GM18511 (cell line): ENCODE measurements around the gene KRTAP16-1.

Experiments
- ATAC-seq: cut with Tn5 transposase; IDR thresholded peaks from one replicate; pipeline ENCODE4 v1.9.1; 2021; ENCODE audit warnings: mild to moderate bottlenecking, moderate library complexity; ENCODE audit not compliant: unreplicated experiment

Gene KRTAP16-1

GRCh38 chr17:41331606-41332005 lies 22.5 kb upstream of the KRTAP16-1 start:
- no peak for ATAC-seq

GRCh38 chr17:41329279-41329948 lies 20.3 kb upstream of the KRTAP16-1 start:
- no peak for ATAC-seq

- no peak for ATAC-seq
These were observed 19.1 kb upstream of the KRTAP16-1 start for GRCh38 chr17:41328207-41328606.

GRCh38 chr17:41327411-41328120 lies 18.5 kb upstream of the KRTAP16-1 start:
- ATAC-seq = no peak

GRCh38 chr17:41326173-41327145 lies 17.4 kb upstream of the KRTAP16-1 start:
- no peak for ATAC-seq

GRCh38 chr17:41325611-41326010 lies 16.5 kb upstream of the KRTAP16-1 start:
- ATAC-seq = no peak

GRCh38 chr17:41325126-41325525 lies 16.0 kb upstream of the KRTAP16-1 start:
- no peak for ATAC-seq

- no peak for ATAC-seq
These were observed 15.3 kb upstream of the KRTAP16-1 start for GRCh38 chr17:41324180-41325075.

GRCh38 chr17:41322903-41323895 lies 14.1 kb upstream of the KRTAP16-1 start:
- ATAC-seq = no peak

GRCh38 chr17:41322094-41322902 lies 13.2 kb upstream of the KRTAP16-1 start:
- ATAC-seq = no peak

- ATAC-seq = no peak
These were observed 9.1 kb upstream of the KRTAP16-1 start for GRCh38 chr17:41318231-41318630.

GRCh38 chr17:41315814-41316445 lies 6.8 kb upstream of the KRTAP16-1 start:
- no peak for ATAC-seq

GRCh38 chr17:41315204-41315794 lies 6.2 kb upstream of the KRTAP16-1 start, which contains the start of gene KRTAP17-1:
Gene KRTAP17-1, minus strand, starts transcription at chr17:41315710. Its CDS starts 60 bp downstream, at chr17:41315650.
- no peak for ATAC-seq

- ATAC-seq = no peak
These were observed 2.0 kb upstream of the KRTAP16-1 start for GRCh38 chr17:41311111-41311510.

- no peak for ATAC-seq
These were observed 725 bp downstream of the KRTAP16-1 start for GRCh38 chr17:41308251-41308917.

- ATAC-seq = no peak
These were observed 1.5 kb downstream of the KRTAP16-1 start for GRCh38 chr17:41307647-41308046.

GRCh38 chr17:41304091-41304490 lies 5.0 kb downstream of the KRTAP16-1 start:
- no peak for ATAC-seq
